Nephron (organoid): ENCODE results near the gene NACC1.

ENCODE experiments used
- H3K27ac Mint-ChIP-seq, 3 experiments: 2 replicates each; pipeline ENCODE4 v1.8.0; 2020; ENCODE audit warnings: mixed read lengths in 3 of 3, mild to moderate bottlenecking in 2 of 3, moderate library complexity in 1 of 3
- H3K27me3 Mint-ChIP-seq: 2 replicates; pipeline ENCODE4 v1.8.0; 2021; ENCODE audit warnings: low read depth, mild to moderate bottlenecking, moderate library complexity, mixed read lengths
- H3K36me3 Mint-ChIP-seq: 2 replicates; pipeline ENCODE4 v1.8.0; 2020; ENCODE audit warnings: low read depth, mixed read lengths
- H3K4me1 Mint-ChIP-seq: 2 replicates; pipeline ENCODE4 v1.8.0; 2020; ENCODE audit warnings: mixed read lengths
- H3K4me3 Mint-ChIP-seq, 3 experiments: 2 replicates each; pipeline ENCODE4 v1.8.0; 2020; ENCODE audit warnings: mild to moderate bottlenecking in 3 of 3, mixed read lengths in 3 of 3, moderate library complexity in 2 of 3
- H3K9me3 Mint-ChIP-seq: 2 replicates; pipeline ENCODE4 v1.8.0; 2020; ENCODE audit warnings: mixed read lengths
- TF ChIP-seq, protein P1 (sequence below), 3 experiments: fragments of 200-600 bp; sonication (generic); IDR thresholded peaks; one replicate each; pipeline ENCODE4 v1.5.0; 2021; ENCODE audit warnings: antibody characterized with exemption in 3 of 3; ENCODE audit not compliant: unreplicated experiment in 3 of 3

NACC1 gene

DNA sequence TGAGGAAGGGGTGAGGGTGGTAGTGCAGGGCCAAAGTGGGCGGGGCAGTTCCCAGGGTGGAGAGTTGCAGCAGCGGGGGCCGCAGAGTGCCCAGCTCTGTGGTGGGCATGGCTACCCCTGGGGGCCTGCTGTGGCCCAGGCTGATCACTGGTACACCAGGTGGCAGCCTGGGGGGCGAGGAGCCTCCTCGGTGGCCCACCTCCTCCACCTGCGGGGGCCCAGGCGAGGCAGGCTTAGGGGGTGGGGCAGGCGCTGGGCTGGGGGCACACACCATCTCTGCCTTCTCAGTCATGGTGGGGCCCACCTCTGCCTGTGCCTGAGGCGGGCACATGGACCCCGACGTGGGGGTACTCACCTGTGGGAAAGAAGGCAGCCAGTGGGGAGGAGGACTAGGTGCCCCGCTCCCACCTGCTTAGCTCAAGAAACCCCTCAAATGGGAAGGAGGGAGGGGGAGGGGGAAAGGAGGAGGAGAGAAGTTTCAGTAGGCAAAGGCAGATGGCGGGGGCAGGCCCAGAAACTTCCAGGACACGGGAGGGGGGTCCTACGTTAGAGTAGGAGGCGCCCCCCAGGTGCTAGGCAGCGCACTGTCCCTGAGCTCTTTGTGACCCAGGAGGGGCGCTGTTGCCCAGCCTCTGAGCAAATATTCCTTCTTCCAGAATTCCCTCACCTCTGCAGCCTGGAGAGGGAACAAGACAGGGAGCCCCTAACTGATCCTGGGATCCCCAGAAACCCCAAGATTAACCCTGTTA, 17.0 kb upstream of the NACC1 start:
- Mint-ChIP-seq H3K4me1 (peaks cover 26% of the 10 kb centered on the region), H3K4me3 (peak overlapping the region in 1 of 3 experiments; percentile 23)

DNA sequence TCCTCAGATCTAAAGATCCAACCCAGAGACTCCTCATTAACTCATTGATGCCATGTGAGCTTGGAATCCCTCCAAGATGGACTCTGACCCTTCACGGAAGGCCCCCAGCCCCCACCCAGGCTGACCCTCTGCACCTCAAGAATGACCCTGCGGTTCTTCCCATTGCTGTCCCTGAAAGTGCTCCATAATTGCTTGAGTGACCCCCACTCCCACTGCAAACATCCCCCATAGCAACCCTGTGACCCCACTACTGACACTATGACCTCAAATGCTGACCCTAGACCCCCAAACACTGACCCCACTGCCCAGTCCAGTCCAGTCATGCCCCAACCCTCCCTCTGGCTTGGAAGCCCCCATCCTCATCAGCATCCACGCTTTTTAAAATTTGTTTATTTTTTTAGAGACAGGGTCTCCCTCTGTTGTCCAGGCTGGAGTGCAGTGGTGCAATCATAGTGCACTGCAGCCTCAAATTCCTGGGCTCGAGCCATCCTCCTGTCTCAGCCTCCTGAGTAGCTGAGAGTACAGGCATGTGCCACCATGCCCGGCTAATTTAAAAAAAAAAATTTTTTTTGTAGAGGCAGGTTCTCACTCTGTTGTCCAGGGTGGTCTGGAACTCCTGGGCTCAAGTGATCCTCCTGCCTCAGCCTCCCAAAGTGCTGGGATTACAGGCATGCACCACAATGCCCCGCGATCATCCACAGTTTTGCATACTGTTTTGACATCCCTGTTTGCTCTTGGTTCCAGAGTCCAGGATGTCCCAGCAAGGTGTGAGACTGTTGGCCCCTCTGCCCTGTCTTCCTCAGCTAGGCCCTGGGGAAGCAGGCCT, 16.3 kb upstream of the NACC1 start:
- Mint-ChIP-seq H3K4me1 (peaks cover 23% of the 10 kb centered on the region), H3K27ac (no peak overlapping the region), H3K9me3 (no peaks in the 10 kb centered on the region), H3K36me3 (peaks cover 3% of the 10 kb centered on the region), H3K27me3 (peaks cover 65% of the 10 kb centered on the region), H3K4me3 (peak overlapping the region in 2 of 3 experiments; percentile 25 to 60)
- TF ChIP-seq, protein P1, sequence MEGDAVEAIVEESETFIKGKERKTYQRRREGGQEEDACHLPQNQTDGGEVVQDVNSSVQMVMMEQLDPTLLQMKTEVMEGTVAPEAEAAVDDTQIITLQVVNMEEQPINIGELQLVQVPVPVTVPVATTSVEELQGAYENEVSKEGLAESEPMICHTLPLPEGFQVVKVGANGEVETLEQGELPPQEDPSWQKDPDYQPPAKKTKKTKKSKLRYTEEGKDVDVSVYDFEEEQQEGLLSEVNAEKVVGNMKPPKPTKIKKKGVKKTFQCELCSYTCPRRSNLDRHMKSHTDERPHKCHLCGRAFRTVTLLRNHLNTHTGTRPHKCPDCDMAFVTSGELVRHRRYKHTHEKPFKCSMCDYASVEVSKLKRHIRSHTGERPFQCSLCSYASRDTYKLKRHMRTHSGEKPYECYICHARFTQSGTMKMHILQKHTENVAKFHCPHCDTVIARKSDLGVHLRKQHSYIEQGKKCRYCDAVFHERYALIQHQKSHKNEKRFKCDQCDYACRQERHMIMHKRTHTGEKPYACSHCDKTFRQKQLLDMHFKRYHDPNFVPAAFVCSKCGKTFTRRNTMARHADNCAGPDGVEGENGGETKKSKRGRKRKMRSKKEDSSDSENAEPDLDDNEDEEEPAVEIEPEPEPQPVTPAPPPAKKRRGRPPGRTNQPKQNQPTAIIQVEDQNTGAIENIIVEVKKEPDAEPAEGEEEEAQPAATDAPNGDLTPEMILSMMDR (IDR thresholded peaks at IDR 0.05; ENCODE audit: unreplicated experiment in 3 of 3), result no peak

More for the DNA sequence above, 17.0 kb upstream of the NACC1 start:
- Mint-ChIP-seq H3K9me3 (no peaks in the 10 kb centered on the region), H3K27ac (no peak overlapping the region), H3K27me3 (peaks cover 73% of the 10 kb centered on the region), H3K36me3 (peaks cover 3% of the 10 kb centered on the region)
- TF ChIP-seq, protein P1 (IDR thresholded peaks at IDR 0.05; ENCODE audit: unreplicated experiment in 3 of 3), result peak in 1 of 3 experiments; percentile 17

DNA sequence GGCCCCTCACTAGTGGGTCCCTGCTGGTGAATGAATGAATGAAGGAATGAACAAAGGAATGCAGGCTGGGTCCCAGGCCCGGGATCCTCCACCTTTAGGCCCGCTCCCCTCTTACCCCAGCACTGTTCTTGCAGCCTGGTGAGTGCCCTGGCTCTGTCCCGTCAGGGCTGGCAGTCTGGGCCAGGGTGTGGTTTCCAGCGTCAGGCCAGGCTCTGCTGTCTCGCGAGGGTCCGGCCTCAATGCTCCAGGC, 15.7 kb upstream of the NACC1 start:
- peaks cover 59% of the 10 kb centered on the region for H3K27me3 Mint-ChIP-seq
- TF ChIP-seq, protein P1 (IDR thresholded peaks at IDR 0.05; ENCODE audit: unreplicated experiment in 3 of 3), result no peak
- H3K27ac Mint-ChIP-seq, result no peak overlapping the region
- H3K36me3 Mint-ChIP-seq, result peaks cover 3% of the 10 kb centered on the region
- H3K9me3 Mint-ChIP-seq, result no peaks in the 10 kb centered on the region
- peak overlapping the region in 2 of 3 experiments; percentile 15 to 60 for H3K4me3 Mint-ChIP-seq
- H3K4me1 Mint-ChIP-seq, result peaks cover 18% of the 10 kb centered on the region

DNA sequence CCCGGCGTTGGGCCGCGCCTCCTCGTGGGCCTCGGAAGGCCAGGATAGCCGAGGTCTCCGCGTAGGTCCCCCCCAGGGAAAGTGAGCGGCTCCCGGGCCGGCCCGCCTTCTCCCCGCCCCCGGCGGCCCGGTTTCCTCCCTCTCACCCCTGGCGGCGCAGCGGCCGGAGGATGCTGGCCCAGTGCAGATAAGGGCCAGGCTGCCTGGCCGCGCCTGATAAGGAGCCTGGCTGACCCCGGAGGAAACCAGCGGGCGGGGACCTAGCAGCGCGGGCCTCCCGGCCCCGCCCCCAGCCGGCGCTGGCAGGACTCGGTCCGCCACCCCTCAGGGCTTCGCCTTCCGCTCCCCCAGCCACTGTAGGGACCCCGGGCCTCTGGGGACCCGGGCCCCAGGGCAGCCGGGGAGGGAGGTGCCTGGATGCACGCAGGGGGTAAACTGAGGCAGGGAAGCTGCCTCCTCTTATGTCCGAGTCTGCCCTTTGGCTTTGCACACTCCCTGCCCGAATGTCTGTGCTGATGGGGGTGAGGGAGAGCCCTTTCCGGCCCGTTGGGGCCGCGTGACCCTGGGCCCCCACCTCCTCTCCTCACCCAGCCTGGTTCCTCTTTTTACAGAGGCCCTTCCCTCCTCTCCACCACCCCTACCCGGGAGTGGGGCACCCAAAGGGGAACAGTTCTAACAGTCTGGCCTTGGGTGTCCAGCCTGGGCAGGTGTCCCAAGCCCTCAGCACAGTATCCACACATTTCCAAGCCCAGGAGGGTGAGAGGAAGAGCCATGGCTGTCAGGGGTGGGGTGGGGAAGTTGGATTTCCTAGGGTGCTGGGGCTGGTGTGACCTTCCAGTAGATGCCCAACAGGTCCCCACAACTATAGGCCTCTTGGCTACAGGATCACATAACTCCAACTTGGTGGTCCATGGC, 15.1 kb upstream of the NACC1 start, which contains the start of gene LYL1:
Gene LYL1 (minus strand): TSS at position 193 of the 915 bp plus-strand sequence. CDS start 1,687 bp downstream, outside the sequence.
- Mint-ChIP-seq H3K9me3 (no peaks in the 10 kb centered on the region), H3K27me3 (peaks cover 54% of the 10 kb centered on the region), H3K36me3 (peaks cover 6% of the 10 kb centered on the region), H3K4me3 (peak within 1 kb of the TSS in 2 of 3 experiments; percentile 25 to 60), H3K27ac (no peak within 1 kb of the TSS), H3K4me1 (peaks cover 18% of the 10 kb centered on the region)
- TF ChIP-seq, protein P1 (IDR thresholded peaks at IDR 0.05; ENCODE audit: unreplicated experiment in 3 of 3), result no peak

DNA sequence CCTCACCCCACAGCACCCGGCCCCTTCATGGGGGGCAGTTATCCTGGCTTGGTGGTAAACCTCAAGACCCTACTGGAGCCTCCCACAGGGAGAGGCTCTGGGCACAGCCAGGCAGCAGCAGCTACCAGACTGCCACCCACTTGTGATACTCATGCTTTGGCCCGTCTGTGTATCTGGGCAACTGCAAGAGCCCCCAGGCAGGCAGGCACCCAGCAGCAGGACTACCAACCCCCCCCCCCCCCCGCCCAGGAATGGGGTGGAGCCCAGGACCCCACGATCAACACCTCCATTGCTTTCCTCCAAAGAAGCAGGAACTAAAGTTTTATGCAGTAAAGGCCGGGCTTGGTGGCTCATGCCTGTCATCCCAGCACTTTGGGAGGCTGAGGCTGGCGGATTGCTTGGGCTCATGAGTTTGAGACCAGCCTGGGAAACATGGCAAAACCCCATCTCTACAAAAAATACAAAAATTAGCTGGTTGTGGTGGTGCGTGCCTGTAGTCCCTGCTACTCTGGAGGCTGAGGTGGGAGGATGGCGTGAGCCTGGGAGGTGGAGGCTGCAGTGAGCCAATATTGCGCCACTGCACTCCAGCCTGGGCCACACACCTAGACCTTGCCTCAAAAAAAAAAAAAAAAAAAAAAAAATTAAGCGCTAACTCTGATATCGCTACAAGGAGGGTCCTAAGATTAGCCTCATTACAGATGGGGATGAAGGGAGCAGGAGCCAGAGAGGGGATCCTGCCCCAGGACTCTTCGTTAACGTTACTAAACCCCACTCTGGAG, 14.3 kb upstream of the NACC1 start:
- H3K27me3 Mint-ChIP-seq, result peaks cover 45% of the 10 kb centered on the region
- no peak overlapping the region for H3K27ac Mint-ChIP-seq
- peaks cover 6% of the 10 kb centered on the region for H3K36me3 Mint-ChIP-seq
- H3K4me3 Mint-ChIP-seq, result no peak overlapping the region
- TF ChIP-seq, protein P1 (IDR thresholded peaks at IDR 0.05; ENCODE audit: unreplicated experiment in 3 of 3), result no peak
- H3K9me3 Mint-ChIP-seq, result no peaks in the 10 kb centered on the region
- H3K4me1 Mint-ChIP-seq, result peaks cover 10% of the 10 kb centered on the region
